Keratinocyte (primary cell): ENCODE measurements around the gene OR56A4. TPM values are rescaled to one million over a fixed set of nuclear protein-coding genes. Genes with fewer than 3 reads are reported as not detected.

Source experiments
- DNase-seq: peaks from one replicate; pipeline ENCODE4 v3.0.0-alpha.2; 2011; ENCODE audit warnings: low read depth, missing footprints, low spot score
- FAIRE-seq: peaks from 2 replicates; lab custom pipeline; 2011; peaks lifted over from hg19 to GRCh38; lab: Jason Lieb, UNC
- H2AFZ ChIP-seq: 2 replicates; pipeline ENCODE4 v1.6.0; 2012; ENCODE audit warnings: low read length, control low read depth, inconsistent platforms; ENCODE audit not compliant: control insufficient read depth
- H3K27ac ChIP-seq: 2 replicates; pipeline ENCODE4 v1.5.1; 2011; ENCODE audit warnings: low read length; ENCODE audit not compliant: control insufficient read depth, insufficient read depth
- H3K27me3 ChIP-seq: 3 replicates; pipeline ENCODE4 v1.6.0; 2011; ENCODE audit warnings: low read length; ENCODE audit not compliant: control insufficient read depth, insufficient read depth; ENCODE audit errors: extremely low read depth
- H3K36me3 ChIP-seq, 2 experiments: 2 replicates in 1 of 2; 3 replicates in 1 of 2; pipeline ENCODE4 v1.5.1; 2011; ENCODE audit warnings: low read length in 2 of 2, mild to moderate bottlenecking in 1 of 2; ENCODE audit not compliant: control insufficient read depth in 2 of 2, insufficient read depth in 2 of 2; ENCODE audit errors: extremely low read depth in 1 of 2
- H3K4me1 ChIP-seq: 3 replicates; pipeline ENCODE4 v1.5.1; 2011; ENCODE audit warnings: low read length; ENCODE audit not compliant: control insufficient read depth, insufficient read depth; ENCODE audit errors: extremely low read depth
- H3K4me2 ChIP-seq: 3 replicates; pipeline ENCODE4 v1.6.0; 2011; ENCODE audit warnings: low read depth, low read length; ENCODE audit not compliant: control insufficient read depth, insufficient read depth; ENCODE audit errors: extremely low read depth
- H3K4me3 ChIP-seq, 3 experiments: fragments of 200-600 bp in 1 of 3; sonication (generic) in 1 of 3; 2 replicates in 2 of 3; 3 replicates in 1 of 3; pipeline ENCODE4 v1.5.1; 2011 to 2016; ENCODE audit warnings: low read length in 3 of 3, mild to moderate bottlenecking in 3 of 3, control low read depth in 2 of 3, inconsistent platforms in 1 of 3, low read depth in 1 of 3, mixed read lengths in 1 of 3, mixed run types in 1 of 3, moderate library complexity in 1 of 3; ENCODE audit not compliant: control insufficient read depth in 2 of 3, insufficient read depth in 2 of 3; ENCODE audit errors: extremely low read depth in 1 of 3
- H3K79me2 ChIP-seq: 2 replicates; pipeline ENCODE4 v1.6.0; 2012; ENCODE audit warnings: low read length; ENCODE audit not compliant: control insufficient read depth, insufficient read depth
- H3K9ac ChIP-seq: 3 replicates; pipeline ENCODE4 v1.6.0; 2011; ENCODE audit warnings: low read length; ENCODE audit not compliant: control insufficient read depth, insufficient read depth; ENCODE audit errors: extremely low read depth
- H3K9me1 ChIP-seq: 3 replicates; pipeline ENCODE4 v1.6.0; 2011; ENCODE audit warnings: low read length; ENCODE audit not compliant: control insufficient read depth, insufficient read depth; ENCODE audit errors: extremely low read depth
- H3K9me3 ChIP-seq: 2 replicates; pipeline ENCODE4 v1.5.1; 2012; ENCODE audit warnings: low read depth, low read length; ENCODE audit not compliant: control insufficient read depth
- H4K20me1 ChIP-seq: 3 replicates; pipeline ENCODE4 v1.6.0; 2011; ENCODE audit warnings: low read length; ENCODE audit not compliant: control insufficient read depth, insufficient read depth; ENCODE audit errors: extremely low read depth
- EZH2 ChIP-seq: IDR thresholded peaks from one replicate; pipeline ENCODE4 v1.6.1; 2012; ENCODE audit warnings: inconsistent platforms, mild to moderate bottlenecking, low read length, moderate library complexity
- dilution Hi-C: fragments of 300-500 bp; cut with MboI; formaldehyde crosslinking; loops from one replicate; pipeline ENCODE4 v1.7.0; 2020; ENCODE audit warnings: low sequenced_read_pairs; ENCODE audit not compliant: extremely low pct_ligation_motif_present
- polyA plus RNA-seq, 5 experiments: library from polyadenylated mRNA; depleted of rRNA in 3 of 5; stranded (reverse) in 3 of 5; stranded (forward) in 1 of 5; unstranded in 1 of 5; fragments of >200 nt; gene quantifications; 1 replicate in 1 of 5; 2 replicates in 3 of 5; 3 replicates in 1 of 5; pipeline versions ENCODE4 v1.2.1 to v1.2.3, GENCODE V29; 2011 to 2012; ENCODE audit warnings: missing spikeins in 2 of 5, low read depth in 1 of 5, low replicate concordance in 1 of 5
- TF ChIP-seq, protein P1 (sequence below), 3 experiments: IDR thresholded peaks in 1 of 3; conservative IDR thresholded peaks in 1 of 3; optimal IDR thresholded peaks in 1 of 3; 2 replicates in 2 of 3; 3 replicates in 1 of 3; pipeline versions ENCODE3 to v1.5.1; 2011; ENCODE audit warnings: low read length in 3 of 3, mild to moderate bottlenecking in 3 of 3, moderate library complexity in 2 of 3, control low read depth in 1 of 3, inconsistent platforms in 1 of 3; ENCODE audit not compliant: insufficient read depth in 2 of 3; ENCODE audit errors: extremely low read depth in 1 of 3

OR56A4 gene
- polyA plus RNA-seq, 1 donor (not counting 4 experiments of a cell fraction or from before 2014, with no cell fraction given), result not detected

- Histone ChIP-seq H3K36me3 (no peaks in the 10 kb centered on the region), H2AFZ (no peak overlapping the region), H3K4me3 (no peak overlapping the region), H3K9me1 (no peaks in the 10 kb centered on the region), H3K9me3 (no peaks in the 10 kb centered on the region), H3K27me3 (no peaks in the 10 kb centered on the region), H3K79me2 (no peaks in the 10 kb centered on the region), H3K27ac (no peak overlapping the region), H4K20me1 (no peaks in the 10 kb centered on the region), H3K9ac (no peak overlapping the region), H3K4me2 (no peak overlapping the region), H3K4me1 (no peaks in the 10 kb centered on the region)
- DNase-seq (no peak), FAIRE-seq (no peak)
- dilution Hi-C loops, result no loop called here
- TF ChIP-seq, protein P1, sequence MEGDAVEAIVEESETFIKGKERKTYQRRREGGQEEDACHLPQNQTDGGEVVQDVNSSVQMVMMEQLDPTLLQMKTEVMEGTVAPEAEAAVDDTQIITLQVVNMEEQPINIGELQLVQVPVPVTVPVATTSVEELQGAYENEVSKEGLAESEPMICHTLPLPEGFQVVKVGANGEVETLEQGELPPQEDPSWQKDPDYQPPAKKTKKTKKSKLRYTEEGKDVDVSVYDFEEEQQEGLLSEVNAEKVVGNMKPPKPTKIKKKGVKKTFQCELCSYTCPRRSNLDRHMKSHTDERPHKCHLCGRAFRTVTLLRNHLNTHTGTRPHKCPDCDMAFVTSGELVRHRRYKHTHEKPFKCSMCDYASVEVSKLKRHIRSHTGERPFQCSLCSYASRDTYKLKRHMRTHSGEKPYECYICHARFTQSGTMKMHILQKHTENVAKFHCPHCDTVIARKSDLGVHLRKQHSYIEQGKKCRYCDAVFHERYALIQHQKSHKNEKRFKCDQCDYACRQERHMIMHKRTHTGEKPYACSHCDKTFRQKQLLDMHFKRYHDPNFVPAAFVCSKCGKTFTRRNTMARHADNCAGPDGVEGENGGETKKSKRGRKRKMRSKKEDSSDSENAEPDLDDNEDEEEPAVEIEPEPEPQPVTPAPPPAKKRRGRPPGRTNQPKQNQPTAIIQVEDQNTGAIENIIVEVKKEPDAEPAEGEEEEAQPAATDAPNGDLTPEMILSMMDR (optimal IDR thresholded peaks at IDR 0.05 in 1 of 3, IDR thresholded peaks at IDR 0.05 in 1 of 3, conservative IDR thresholded peaks at IDR 0.05 in 1 of 3; ENCODE audit: extremely low read depth in 1 of 3, insufficient read depth in 2 of 3, low read length in 3 of 3), result no peak
- no peak for TF ChIP-seq EZH2
Observed at GRCh38 chr11:6025056-6025455, 18.3 kb upstream of the OR56A4 start.

GRCh38 chr11:6022956-6023355 lies 16.2 kb upstream of the OR56A4 start:
- Histone ChIP-seq H3K4me2 (no peak overlapping the region), H3K36me3 (no peaks in the 10 kb centered on the region), H4K20me1 (no peaks in the 10 kb centered on the region), H3K27me3 (no peaks in the 10 kb centered on the region), H3K79me2 (no peaks in the 10 kb centered on the region), H3K4me1 (no peaks in the 10 kb centered on the region), H3K9me1 (no peaks in the 10 kb centered on the region), H3K9me3 (no peaks in the 10 kb centered on the region), H3K4me3 (no peak overlapping the region), H3K27ac (no peak overlapping the region), H3K9ac (no peak overlapping the region), H2AFZ (no peak overlapping the region)
- FAIRE-seq (no peak), DNase-seq (no peak)
- dilution Hi-C loops, result no loop called here
- TF ChIP-seq, protein P1 (optimal IDR thresholded peaks at IDR 0.05 in 1 of 3, IDR thresholded peaks at IDR 0.05 in 1 of 3, conservative IDR thresholded peaks at IDR 0.05 in 1 of 3; ENCODE audit: extremely low read depth in 1 of 3, insufficient read depth in 2 of 3, low read length in 3 of 3), result peak; percentile 47 to 53 (median 51)
- TF ChIP-seq EZH2, result no peak
